Activated CD4-positive, alpha-beta T cell treated with anti-CD3 and anti-CD28 coated beads for 24 hours (primary cell): ENCODE results near the gene RUBCN.
"Not testable (repeated sequence)": the region's sequence is repeated elsewhere in the genome, so short reads cannot be mapped to it uniquely, and the experiment has no call there.

Source experiments
- DNase-seq, 2 donors: peaks; one replicate each; pipeline ENCODE4 v3.0.0-alpha.2; 2020; ENCODE audit warnings: low read depth in 2 of 2

RUBCN gene

GRCh38 chr3:197658706-197659105, 78.0 kb downstream of the RUBCN start:
- DNase-seq: not testable (repeated sequence)

- DNase-seq: not testable (repeated sequence)
Measured at GRCh38 chr3:197657541-197658292, 79.0 kb downstream of the RUBCN start.

GRCh38 chr3:197656960-197657359, 79.7 kb downstream of the RUBCN start:
- DNase-seq: not testable (repeated sequence)

GRCh38 chr3:197656129-197656528, 80.6 kb downstream of the RUBCN start:
- DNase-seq: not testable (repeated sequence)

- not testable (repeated sequence) for DNase-seq
Measured at GRCh38 chr3:197654998-197655330, 81.7 kb downstream of the RUBCN start.

GRCh38 chr3:197654090-197654997, 82.4 kb downstream of the RUBCN start:
- peak in 1 of 2 donors; percentile 33 for DNase-seq

- not testable (repeated sequence) for DNase-seq
Measured at GRCh38 chr3:197652860-197653259, 83.8 kb downstream of the RUBCN start.

- not testable (repeated sequence) for DNase-seq
Measured at GRCh38 chr3:197647649-197648048, 89.1 kb downstream of the RUBCN start.

- DNase-seq: not testable (repeated sequence)
Measured at GRCh38 chr3:197647191-197647590, 89.5 kb downstream of the RUBCN start.

GRCh38 chr3:197646294-197646693, 90.4 kb downstream of the RUBCN start:
- DNase-seq: not testable (repeated sequence)

GRCh38 chr3:197637556-197637955, 99.1 kb downstream of the RUBCN start:
- DNase-seq: not testable (repeated sequence)

- DNase-seq: not testable (repeated sequence)
Measured at GRCh38 chr3:197631989-197632388, 104.7 kb downstream of the RUBCN start.

- not testable (repeated sequence) for DNase-seq
Measured at GRCh38 chr3:197630766-197631165, 105.9 kb downstream of the RUBCN start.

GRCh38 chr3:197629286-197629685, 107.4 kb downstream of the RUBCN start:
- not testable (repeated sequence) for DNase-seq

- peak; percentile 71 to 87 for DNase-seq
Measured at GRCh38 chr3:197627772-197628523, 108.8 kb downstream of the RUBCN start.

- DNase-seq: not testable (repeated sequence)
Measured at GRCh38 chr3:197627158-197627771, 109.4 kb downstream of the RUBCN start.

GRCh38 chr3:197626404-197627157, 110.1 kb downstream of the RUBCN start:
- not testable (repeated sequence) for DNase-seq

- not testable (repeated sequence) for DNase-seq
Measured at GRCh38 chr3:197621478-197621877, 115.2 kb downstream of the RUBCN start.
